CD4-positive, alpha-beta T cell treated with Interleukin-4 for 1 hour (primary cell): ENCODE measurements around the gene ANKRD36C.
"Not testable (repeated sequence)": the region's sequence is repeated elsewhere in the genome, so short reads cannot be mapped to it uniquely, and the experiment has no call there.

Source experiments
- DNase-seq, 2 donors: peaks; one replicate each; pipeline ENCODE4 v3.0.0-alpha.2; 2020 to 2022

ANKRD36C gene

GRCh38 chr2:95991351-95992094 is at the start of gene ANKRD36C:
Gene ANKRD36C (minus strand): TSS chr2:95991824. CDS start chr2:95991708, 116 bp downstream.
- DNase-seq = peak; percentile 38 to 48

DNA sequence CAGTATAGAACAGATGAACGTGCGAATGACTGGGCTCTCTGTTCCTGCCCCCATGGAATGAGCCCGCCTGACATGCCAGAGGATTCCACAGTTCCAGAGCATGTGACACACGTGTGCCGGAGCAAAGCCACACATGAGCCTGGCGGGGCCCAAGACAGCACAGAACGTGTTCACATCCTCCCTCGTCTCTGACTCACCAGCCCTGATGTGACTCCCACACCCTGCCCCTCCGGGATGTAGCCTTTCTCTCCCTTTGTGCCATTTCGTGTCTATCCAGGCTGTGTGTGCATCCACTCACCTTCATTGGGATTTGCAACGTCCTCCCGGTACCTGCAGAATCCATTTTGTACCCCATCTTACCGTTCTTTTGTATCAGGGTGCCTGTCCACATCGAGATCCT is 43.9 kb upstream of the ANKRD36C start:
- not testable (repeated sequence) for DNase-seq

GRCh38 chr2:96034792-96035191 is 43.2 kb upstream of the ANKRD36C start, which contains the start of gene GPAT2:
Gene GPAT2 (minus strand): TSS chr2:96034916. CDS start chr2:96032359, 2,557 bp downstream.
- not testable (repeated sequence) for DNase-seq

- not testable (repeated sequence) for DNase-seq
These were observed 42.4 kb upstream of the ANKRD36C start for GRCh38 chr2:96033997-96034396.

DNA sequence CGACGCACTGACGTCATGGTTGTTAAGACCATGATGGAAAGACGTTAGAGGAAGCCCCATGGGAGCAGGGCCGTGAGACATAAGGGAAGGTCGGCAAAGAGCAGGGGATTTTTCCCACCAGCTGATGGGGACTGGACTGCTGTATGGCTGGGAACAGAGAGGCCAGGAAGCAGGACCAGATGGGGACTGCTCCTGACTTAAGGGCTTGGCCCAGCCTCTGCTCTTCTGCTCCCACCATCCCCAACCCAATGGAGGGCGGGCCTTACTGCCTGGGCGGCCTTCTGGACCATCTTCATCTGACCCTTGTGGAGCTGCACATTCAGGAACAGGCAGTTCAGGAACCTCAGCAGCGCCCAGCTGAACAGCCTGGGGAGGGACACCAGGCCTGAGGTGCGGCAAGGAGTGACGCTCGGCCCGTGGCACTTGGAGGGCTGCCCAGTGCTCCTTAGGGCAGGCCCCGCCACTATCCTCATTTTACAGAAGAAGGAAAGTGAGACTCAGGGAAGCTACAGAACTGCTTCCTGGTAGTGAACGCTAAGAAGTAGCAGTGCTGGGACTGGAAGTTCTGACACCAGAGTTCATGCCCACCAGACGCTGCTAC is 36.2 kb upstream of the ANKRD36C start:
- not testable (repeated sequence) for DNase-seq

- DNase-seq = not testable (repeated sequence)
These were observed 34.1 kb upstream of the ANKRD36C start for GRCh38 chr2:96025755-96026154.

- DNase-seq = no peak
These were observed 33.5 kb upstream of the ANKRD36C start for GRCh38 chr2:96025194-96025492.

DNA sequence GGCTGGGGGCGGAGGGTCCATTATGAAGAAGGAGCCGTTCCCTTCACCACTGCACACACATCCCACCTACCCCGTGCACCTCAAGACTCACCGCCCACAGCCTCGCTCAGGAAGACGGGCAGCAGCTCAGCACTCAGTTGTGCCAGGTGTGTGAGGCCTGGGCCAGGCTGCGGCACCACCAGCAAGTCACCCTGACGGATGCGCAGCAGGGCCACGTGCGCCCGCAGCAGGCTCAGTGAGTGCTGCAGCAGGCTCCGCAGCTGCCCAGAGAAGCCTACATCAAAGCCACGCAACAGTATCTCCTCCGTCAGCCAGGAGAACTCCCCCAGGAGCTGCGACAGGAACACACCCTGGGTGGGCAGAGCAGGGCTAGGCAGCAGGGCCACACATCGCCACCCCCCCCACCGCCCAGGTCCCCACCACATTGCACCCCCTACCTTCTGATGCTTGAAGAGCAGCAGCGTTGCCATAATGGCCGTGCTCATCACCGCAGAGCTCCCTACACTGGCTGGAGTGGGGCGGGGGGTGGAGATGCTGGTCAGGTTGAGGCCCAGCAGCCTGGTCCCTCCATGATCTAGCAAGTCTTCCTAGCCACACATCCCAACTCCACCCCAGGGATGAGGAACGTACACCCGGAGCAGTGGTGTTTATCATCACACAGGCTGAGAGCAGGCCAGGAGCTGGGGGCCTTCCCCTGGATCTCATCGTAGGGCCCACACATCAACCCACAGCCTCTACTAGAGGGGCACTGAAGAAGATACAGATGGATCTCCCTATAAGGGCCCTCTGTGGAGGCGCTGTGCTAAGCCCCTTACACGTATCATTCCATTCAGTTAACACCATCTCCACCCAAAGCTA is 32.9 kb upstream of the ANKRD36C start:
- no peak for DNase-seq

GRCh38 chr2:96023701-96024100 is 32.1 kb upstream of the ANKRD36C start:
- not testable (repeated sequence) for DNase-seq

GRCh38 chr2:96022701-96023447 is 31.2 kb upstream of the ANKRD36C start:
- peak; percentile 78 for DNase-seq

GRCh38 chr2:96022126-96022525 is 30.5 kb upstream of the ANKRD36C start:
- DNase-seq = not testable (repeated sequence)

DNA sequence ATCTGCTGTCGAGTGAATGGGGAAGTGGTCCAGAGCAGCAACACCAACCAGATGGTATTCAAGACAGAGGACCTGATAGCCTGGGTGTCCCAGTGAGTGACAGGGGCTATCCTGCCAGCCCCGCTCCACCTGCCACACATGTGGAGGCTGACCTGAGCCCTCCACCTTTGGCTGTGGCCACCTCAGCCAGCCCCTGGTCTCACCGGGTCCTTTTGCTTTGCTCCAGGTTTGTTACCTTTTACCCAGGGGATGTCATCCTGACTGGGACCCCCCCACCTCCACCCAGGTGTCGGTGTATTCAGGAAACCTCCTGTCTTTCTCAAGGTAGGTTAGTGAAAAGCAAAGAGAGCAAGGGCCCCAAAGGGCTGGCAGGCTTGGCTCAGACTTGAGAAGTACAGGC is 29.5 kb upstream of the ANKRD36C start:
- not testable (repeated sequence) for DNase-seq

- not testable (repeated sequence) for DNase-seq
These were observed 28.4 kb upstream of the ANKRD36C start for GRCh38 chr2:96019909-96020590.

- DNase-seq = not testable (repeated sequence)
These were observed 24.7 kb upstream of the ANKRD36C start for GRCh38 chr2:96016321-96016720.

- DNase-seq = not testable (repeated sequence)
These were observed 21.2 kb upstream of the ANKRD36C start for GRCh38 chr2:96012792-96013264.

- not testable (repeated sequence) for DNase-seq
These were observed 20.6 kb upstream of the ANKRD36C start for GRCh38 chr2:96012086-96012791.

- DNase-seq = peak; percentile 30 to 34
These were observed 19.5 kb upstream of the ANKRD36C start for GRCh38 chr2:96011129-96011455.

DNA sequence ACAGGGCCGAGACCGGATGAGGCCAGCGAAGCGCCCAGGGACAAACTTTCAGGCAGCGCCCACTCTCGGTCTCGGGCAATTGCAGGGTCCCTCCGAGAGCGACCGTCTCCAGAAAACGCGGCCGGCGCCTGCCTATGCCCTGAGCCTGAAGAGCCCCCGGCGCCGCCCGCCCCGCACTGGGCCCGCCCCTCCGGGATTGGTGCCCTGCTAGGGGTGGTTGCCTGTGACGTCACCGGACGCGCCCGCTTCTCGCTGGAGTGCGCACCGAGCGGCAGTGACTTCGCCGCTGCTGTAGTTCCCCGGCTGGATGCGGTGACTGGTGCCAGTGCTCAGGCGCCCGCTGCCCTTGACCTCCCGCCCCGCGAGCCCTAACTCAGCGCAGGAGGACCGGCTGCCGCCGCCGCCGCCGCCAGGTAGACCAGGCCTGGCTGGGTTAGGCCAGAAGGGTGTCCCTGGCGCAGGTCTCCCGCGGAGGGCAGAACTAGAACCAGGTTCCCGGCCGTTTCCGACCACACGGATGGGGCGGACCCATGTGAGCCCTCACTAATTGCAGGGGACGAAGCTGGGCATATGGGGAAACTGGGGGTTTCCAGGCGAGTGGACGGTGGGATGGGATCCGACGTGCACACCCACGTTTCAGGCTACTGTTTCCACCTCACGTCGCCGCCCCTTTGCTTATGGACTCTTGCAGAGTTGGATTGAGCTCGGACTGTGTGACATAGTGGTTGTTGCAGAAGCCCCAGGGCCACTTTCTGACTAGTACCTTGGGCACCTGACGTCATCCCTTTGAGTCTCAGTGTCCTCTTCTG is 18.9 kb upstream of the ANKRD36C start:
- peak; percentile 94 to 95 for DNase-seq

GRCh38 chr2:96009833-96010232 is 18.2 kb upstream of the ANKRD36C start:
- DNase-seq = not testable (repeated sequence)

GRCh38 chr2:96008051-96008450 is 16.4 kb upstream of the ANKRD36C start:
- not testable (repeated sequence) for DNase-seq
